HG02678 (cell line): ENCODE results near the gene FHL5.
"Not testable (repeated sequence)": the region's sequence is repeated elsewhere in the genome, so short reads cannot be mapped to it uniquely, and the experiment has no call there.

Experiments used
- ATAC-seq: cut with Tn5 transposase; IDR thresholded peaks from one replicate; pipeline ENCODE4 v1.9.1; 2021; ENCODE audit warnings: mild to moderate bottlenecking, moderate library complexity; ENCODE audit not compliant: unreplicated experiment

Gene FHL5, protein sequence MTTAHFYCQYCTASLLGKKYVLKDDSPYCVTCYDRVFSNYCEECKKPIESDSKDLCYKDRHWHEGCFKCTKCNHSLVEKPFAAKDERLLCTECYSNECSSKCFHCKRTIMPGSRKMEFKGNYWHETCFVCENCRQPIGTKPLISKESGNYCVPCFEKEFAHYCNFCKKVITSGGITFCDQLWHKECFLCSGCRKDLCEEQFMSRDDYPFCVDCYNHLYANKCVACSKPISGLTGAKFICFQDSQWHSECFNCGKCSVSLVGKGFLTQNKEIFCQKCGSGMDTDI

DNA sequence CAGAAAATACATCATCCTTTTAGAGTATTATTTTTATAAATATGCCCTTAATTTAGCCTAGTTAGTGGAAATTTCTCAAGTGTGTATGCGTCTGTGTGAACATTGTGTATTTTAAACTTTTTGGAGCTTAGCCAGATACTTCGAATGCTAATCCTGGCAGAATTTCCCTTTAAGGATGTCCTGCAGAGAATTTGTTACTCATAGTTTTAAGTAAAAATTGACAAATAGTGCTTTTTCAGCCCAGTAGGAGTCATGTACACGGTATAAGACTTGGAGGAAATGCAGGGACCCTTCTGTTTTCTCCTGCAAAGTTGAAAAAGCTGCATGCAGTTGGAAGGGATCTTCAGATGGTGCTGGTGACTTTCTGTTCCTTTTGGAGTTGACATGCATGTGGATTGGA lies at the start of gene FHL5:
Gene FHL5 (plus strand): TSS at position 243 of the 400 bp plus-strand sequence. CDS start 40,486 bp downstream, outside the sequence.
- no peak for ATAC-seq

DNA sequence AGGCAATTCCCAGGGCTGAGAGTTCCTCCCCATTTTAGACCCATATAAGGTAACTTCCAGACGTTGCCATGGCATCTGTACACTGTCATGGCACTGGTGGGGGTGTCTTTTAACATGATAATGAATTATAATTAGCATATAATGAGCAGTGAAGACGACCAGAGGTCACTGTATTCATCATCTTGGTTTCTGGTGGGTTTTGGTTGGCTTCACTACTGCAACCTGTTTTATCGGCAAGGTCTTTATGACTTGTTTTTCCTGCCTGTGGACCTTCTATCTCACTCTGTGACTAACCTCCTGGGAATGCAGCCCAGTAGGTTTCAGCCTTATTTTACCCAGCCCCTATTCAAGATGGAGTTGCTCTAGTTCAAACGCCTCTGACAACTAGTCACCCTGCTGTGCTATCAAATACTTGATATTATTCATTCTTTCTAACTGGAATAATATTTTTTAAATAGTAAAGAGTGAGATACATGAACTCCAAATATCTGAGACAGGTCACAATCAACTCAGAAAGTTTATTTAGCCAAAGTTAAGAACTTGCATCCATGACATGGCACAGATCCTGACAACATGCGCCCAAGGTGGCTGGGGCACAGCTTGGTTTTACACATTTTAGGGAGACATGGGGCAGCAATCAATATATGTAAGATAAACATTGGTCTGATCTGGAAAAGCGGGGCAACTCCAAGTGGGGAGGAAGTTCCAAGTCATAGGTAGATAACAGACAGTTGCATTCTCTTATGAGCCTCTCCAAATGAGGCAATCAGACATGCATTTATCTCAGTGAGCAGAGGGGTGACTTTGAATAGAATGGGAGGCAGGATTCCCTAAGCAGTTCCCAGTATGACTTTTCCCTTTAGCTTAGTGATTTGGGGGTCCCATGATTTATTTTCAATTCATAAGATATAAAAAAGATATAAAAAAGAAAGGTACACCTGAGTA lies 42.5 kb upstream of the FHL5 start:
- no peak for ATAC-seq

DNA sequence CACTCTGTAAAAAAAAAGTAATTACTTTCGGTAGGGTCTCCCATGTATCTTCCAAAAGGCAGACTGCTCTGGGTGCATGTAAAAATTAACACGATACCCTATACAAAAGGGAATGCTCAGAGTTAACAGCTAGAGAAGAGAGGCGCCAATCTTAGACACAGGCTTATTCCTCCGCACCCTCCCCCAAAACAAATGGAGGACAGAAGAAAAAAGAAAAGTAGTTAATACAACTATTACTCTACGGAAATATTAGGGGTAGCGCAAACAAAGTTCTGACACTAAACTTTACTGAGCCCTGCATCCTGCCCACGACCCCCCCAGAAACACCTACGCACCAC lies 41.7 kb upstream of the FHL5 start:
- ATAC-seq, result peak; percentile 25

DNA sequence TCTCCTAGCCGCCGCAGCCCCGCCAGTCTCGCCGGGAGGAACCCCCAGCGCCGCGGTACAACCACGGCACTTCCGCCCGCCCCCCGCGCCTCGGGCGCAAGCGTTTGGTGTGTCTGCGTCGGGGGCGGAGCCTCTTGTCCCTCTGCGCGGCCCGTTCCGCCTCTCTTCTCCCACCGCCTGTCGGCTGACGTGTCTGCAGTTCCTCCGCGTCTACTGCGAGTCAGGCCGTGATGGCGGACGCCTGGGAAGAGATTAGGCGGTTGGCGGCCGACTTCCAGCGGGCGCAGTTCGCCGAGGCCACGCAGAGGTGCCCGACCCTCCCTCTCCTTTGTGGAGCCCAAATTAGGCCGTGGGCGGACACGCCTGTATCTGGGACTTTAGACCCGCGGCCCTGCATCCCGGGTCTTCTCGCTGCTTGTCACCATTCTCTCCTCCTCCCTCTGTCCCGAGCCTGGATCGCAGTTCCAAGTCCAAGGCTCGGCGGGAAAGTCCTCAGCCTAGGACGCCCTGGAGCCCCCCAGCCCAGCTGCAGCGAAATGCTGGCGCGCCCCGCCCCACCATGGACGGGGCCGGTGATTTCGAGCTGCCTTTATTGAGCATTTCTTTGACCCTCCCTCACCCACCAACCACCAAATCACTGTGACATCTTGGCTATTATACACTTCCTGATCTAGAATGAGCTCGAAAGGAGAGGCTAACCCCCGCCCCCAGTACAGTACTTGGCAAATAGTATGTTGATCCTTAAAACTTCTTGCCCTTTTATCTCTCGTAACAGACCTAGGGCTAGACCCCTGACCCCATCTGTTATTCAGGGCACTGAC lies 41.1 kb upstream of the FHL5 start, which contains the start of gene UFL1:
Gene UFL1 (plus strand): TSS at position 163 of the 821 bp plus-strand sequence. CDS start 68 bp downstream, at position 231.
- peak; percentile 97 for ATAC-seq

DNA sequence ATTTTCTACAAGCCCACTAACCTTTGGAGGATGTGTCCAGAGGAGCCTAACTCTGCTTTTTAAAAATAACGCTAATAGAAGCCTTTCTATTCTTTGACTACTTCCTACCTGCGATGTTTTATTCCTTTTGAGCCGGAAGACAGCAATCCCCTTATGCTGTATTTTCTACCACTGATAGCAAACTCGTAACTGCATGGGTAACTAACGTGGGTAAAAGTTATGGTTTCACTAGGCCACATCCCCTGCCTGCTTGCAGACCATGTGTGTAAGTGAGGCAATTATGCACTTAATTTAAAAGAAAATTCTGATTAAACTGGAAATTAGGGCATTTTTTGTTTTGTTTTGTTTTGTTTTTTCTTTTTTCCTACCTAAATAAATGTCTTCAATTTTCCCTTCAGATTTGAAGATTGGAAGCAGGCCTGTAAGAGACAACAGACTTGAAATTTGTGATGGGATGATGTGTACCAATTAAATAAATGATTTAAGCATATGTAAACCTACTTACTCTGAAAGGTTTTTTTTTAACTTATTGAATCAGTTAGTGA lies 40.4 kb upstream of the FHL5 start:
- ATAC-seq, result peak; percentile 28

DNA sequence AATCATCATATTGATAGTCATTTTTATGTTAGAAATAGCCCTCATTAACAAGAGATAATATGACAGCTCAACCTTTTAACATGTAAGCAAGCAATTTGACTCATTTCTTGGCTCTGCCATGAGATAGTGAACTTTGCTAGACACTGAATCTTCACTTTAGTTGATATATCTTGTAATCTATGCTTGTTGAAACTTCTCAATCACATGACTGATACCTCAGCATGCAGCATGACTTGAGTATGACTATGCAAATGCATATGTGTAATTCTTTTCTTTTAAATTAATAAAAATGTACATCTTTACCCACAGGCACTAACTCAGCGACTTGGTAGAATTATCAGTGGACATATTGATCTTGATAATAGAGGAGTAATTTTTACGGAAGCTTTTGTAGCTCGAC lies 34.7 kb upstream of the FHL5 start:
- no peak for ATAC-seq

DNA sequence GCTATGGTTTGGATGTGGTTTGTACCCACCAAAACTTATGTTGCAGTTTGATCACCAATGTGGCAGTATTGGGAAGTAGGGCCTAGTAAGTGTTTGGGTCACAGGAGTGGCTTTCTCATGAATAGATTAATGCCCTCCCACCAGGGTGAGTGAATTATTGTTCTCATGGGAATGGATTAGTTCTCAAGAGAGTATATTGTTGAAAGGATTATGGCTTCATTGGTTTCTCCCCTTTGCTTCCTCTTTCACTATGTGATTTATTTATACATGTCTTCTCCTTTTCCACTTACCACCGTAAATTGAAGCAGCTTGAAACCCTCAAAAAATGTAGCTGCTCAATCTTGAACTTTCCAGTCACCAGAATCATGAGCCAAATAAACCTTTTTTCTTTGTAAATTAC lies 30.5 kb upstream of the FHL5 start:
- no peak for ATAC-seq

DNA sequence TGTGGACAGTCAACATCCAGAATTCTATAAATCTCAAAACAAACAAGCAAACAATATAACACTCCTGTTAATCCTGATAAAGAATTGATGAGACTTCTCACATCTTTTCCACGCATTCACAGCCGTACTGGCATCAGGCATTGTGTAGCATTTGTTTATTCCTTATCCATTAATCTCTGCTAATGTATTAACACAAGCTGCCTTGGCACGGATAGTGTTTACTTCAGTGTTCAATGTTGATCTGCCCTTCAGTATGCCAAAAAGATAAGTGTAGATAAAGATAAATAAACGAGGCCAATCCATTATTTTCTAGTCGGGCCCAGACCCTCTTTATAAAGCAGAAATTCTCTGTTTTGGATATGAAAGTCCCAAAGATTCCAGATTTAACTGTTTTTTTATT lies 25.2 kb upstream of the FHL5 start:
- no peak for ATAC-seq

DNA sequence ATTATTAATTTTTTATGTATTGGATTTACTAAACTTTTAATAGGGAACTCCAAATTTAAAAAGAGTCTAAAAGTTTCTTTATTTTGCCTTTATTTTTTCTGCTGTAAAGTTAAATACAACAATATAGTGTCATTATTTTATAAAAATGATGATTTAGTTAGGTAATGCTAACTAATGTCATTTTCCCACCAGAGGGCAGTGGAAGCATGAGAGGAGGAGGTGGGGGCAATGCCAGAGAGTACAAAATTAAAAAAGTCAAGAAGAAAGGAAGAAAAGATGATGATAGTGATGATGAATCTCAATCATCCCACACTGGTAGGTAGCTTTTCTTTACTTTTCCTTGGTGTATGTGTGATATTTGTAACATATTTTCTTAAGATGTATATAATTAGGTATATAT lies 20.2 kb upstream of the FHL5 start:
- ATAC-seq, result peak; percentile 73

DNA sequence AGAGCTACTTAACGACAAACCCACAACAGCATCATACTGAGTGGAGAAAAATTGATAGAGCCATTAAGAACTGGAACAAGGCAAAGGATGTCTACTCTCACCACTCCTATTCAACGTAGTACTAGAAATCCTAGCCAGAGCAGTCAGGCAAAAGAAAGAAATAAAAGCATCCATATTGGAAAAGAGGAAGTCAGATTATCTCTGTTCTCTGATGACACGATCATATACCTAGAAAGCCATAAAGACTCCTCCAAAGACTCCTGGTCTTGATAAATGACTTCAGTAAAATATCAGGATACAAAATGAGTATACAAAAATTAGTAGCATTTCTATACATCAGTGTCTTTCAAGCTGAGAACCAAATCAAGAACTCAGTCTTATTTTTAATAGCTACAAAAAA lies 17.0 kb upstream of the FHL5 start:
- no peak for ATAC-seq

DNA sequence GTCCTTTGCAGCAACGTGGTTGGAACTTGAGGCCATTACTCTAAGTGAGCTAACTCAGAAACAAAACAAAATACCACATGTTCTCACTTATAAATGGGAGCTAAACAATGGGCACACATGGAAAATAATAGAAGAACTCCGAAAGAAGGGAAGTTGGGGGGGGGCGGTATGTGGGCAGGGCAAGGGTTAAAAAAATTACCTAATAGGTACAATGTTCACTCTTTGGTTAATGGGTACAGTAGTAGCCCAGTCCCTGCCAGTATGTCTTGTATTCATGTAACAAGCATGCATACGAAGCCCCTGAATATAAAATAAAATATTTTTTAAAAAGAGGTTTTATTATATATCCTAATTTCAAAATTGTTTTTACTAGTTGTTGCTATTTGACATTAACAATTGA lies 15.3 kb upstream of the FHL5 start:
- ATAC-seq, result no peak

DNA sequence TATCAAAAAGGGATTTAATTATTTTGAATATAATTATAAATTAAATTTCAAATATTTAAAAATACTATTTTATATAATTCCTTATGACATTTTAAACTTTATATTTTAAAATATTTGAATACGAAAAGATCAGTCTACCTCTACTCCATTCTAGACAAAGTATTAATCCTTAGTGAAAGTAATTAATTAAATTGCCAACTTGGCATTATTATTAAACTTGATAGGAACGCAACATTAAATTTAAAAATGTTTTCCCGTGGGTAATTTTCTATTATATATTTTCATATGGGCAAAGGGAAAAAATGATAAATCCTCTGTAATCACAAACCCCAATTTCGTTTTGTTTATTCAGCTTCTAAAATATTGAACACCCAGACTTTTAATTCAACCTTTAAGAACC lies 8.4 kb upstream of the FHL5 start:
- ATAC-seq, result no peak

DNA sequence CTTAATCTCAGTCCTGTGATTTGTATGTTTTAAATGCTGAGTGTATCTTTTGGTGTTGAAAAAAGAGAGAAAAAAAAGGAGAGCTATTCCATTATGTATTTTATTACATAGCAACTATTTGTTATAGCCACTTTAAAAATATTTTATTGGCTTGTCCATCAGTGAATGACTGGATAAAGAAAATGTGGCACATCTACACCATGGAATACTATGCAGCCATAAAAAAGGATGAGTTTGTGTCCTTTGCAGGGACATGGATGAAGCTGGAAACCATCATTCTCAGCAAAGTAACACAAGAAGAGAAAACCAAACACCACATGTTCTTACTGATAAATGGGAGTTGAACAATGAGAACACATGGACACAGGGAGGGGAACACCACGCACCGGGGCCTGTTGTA lies 3.2 kb upstream of the FHL5 start:
- ATAC-seq, result not testable (repeated sequence)

DNA sequence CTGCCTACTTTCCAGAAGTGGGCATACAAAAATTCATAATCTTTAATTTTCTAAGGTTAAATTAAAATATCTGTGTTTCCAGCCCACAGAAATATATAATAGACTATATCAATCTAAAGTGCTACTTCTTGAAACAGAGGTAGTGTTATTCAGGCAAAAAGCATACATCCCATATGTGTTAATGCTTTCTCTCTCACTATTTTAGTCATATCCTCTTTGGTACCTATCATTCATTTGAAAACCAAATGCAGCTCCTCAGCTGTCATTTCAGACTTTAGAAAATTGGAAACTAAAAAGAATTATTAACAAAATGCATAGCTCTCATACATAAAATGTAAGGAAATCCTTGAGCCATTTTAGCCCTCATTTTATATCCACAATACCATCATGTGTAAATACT lies 925 bp downstream of the FHL5 start:
- ATAC-seq, result no peak

DNA sequence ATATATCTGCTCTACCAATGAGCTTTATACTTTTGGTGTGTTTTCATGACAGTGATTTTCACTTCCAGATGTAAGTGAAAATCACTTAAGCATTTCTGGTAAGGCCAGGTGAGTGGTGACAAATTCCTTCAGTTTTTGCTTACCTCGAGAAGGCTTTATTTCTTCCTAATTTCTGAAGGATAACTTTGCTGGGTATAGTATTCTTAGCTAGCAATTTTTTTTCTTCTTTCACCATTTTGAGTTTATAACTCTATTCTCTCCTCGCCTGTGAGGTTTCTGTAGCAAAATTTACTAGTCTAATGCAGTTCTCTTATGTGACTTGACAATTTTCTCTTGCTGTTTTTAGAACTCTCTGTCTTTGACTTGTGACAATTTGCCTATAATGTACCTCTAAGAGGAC lies 7.1 kb downstream of the FHL5 start:
- no peak for ATAC-seq

DNA sequence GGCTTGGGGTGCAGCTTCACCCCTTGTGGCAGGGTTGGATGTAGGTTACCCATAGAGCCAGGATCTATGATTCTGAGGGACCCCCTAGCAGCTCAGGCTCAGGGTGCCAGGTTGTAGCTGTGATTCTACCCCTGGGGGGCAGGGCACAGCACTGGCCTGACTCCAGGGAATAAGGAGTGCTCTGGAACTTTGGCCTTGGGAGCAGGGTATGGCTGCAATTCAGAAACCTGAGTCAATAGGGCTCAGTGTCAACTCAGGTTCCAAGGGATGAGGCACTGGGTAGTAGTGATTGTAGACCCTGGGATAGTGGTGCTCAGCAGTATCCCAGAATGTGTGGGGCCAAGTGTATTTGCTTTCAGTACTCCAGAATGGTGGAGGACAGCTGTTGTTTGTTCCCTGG lies 8.6 kb downstream of the FHL5 start:
- ATAC-seq, result no peak

DNA sequence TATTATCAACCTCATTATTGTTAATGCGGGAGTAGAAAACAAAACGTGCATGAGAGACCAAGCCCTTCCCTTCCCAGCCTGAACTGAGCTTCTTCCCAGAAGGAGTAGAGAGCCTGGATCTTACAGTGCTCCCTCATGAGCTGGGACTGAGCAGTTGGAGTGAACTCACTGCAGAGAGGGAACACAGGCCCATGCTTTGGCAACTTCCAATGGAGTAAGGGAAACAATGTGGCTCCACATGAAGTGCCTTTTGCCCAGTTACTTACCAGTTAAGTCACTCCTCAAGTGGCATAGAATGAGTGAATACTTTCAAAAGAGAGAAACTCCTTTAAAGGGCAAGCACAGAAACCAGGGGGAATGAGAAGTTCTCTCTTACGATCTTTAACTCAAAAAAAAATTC lies 12.4 kb downstream of the FHL5 start:
- ATAC-seq, result no peak

DNA sequence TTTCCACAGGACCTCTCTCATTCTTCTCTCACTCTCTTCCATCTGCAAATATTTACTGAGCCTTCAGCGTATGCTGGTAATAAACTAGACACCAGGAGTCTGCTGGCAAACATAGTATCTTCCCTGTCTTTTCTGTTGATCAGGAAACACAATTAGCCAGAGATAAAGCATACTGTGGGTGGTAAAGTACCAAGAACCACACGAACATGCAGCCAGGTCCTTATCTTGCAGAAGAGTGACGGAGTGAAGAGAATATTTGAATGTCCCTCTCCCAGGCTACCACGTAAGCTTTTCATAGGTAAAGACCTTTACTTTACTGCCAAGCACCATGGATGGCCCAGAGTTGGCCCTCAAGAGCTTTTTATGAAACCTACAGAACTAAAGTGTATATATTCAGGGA lies 13.3 kb downstream of the FHL5 start:
- ATAC-seq, result no peak

DNA sequence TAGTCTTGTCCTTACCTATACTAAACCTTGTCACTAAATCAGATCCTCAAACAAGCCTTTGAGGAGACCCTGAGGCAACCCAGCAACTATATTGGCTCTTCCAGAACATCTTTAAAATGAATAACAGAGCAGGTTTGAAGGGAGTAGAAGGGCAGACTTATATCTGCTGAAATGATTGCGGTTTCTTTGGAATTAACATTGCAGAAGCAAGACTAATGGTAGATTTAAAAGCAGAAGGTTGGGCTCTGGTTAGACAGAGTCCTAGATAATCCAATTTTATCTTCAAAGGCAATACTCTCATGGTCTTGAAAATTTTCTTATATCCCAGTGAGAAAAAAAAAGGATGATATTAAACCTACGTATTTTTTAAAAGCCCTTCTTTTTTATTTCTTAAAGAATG lies 19.1 kb downstream of the FHL5 start:
- no peak for ATAC-seq

DNA sequence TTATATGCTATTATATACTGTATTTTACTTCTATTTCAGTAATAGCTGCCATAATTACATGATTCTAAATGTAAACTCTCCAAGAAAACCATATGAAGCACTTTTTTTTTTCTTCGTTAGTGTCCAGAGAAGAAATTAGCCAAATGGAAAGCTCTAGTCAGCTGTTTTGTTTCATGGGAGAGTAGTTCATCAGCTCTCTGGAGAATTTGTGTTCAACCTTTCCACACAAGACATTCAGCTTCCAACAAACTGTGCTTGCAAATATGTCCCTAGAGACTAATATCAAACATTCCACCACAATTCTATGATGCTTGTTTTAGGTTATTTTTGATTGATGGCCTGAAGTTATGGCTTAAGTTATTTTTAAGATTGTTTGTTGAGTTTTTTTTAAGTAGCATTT lies 19.5 kb downstream of the FHL5 start:
- no peak for ATAC-seq

DNA sequence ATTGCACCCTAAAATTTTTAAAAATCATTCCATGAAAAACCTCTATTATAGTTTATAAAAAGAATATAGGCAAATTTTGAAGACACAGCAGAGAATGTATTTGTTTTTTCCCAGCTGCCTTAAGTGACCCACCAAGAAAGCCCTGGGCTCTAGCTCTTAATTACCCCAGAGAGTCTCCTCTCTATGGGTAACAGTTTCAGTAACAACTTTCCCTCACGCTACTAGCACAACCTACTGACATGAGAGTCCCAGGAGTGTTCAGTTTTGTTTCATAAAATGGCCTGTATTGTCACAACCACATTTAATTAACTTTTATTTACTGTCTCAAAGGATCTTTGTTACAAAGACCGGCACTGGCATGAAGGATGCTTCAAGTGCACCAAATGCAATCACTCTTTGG lies 41.5 kb downstream of the FHL5 start:
- peak; percentile 45 for ATAC-seq
